Osteocyte (in vitro differentiated cells): ENCODE results near the gene COL1A2. TPM values are rescaled to one million over a fixed set of nuclear protein-coding genes. Genes with fewer than 3 reads are reported as not detected.
A peak's percentile ranks its signal among the peaks of the same experiment; 100 is the strongest.

Experiments used
- DNase-seq: peaks from one replicate; pipeline ENCODE4 v3.0.0; 2021; ENCODE audit warnings: mixed read lengths; ENCODE audit not compliant: unreplicated experiment; ENCODE audit errors: extremely low spot score
- H3K27ac Mint-ChIP-seq: one replicate; pipeline ENCODE4 v1.8.0; 2021; ENCODE audit warnings: mild to moderate bottlenecking, mixed read lengths; ENCODE audit not compliant: unreplicated experiment
- H3K27me3 Mint-ChIP-seq: one replicate; pipeline ENCODE4 v1.8.0; 2021; ENCODE audit warnings: mixed read lengths; ENCODE audit not compliant: unreplicated experiment
- H3K36me3 Mint-ChIP-seq: one replicate; pipeline ENCODE4 v1.8.0; 2021; ENCODE audit warnings: mixed read lengths; ENCODE audit not compliant: unreplicated experiment
- H3K4me1 Mint-ChIP-seq: one replicate; pipeline ENCODE4 v1.8.0; 2021; ENCODE audit warnings: mixed read lengths; ENCODE audit not compliant: unreplicated experiment
- H3K4me3 Mint-ChIP-seq: one replicate; pipeline ENCODE4 v1.8.0; 2021; ENCODE audit warnings: mild to moderate bottlenecking, moderate library complexity, mixed read lengths; ENCODE audit not compliant: unreplicated experiment
- H3K9me3 Mint-ChIP-seq: one replicate; pipeline ENCODE4 v1.8.0; 2021; ENCODE audit warnings: mixed read lengths; ENCODE audit not compliant: unreplicated experiment
- total RNA-seq: library from RNA; stranded (reverse); gene quantifications from 2 replicates; pipeline ENCODE4 v1.2.1, GENCODE V29; 2021
- TF ChIP-seq, protein P1 (sequence below): fragments of 200-600 bp; sonication (generic); IDR thresholded peaks from 2 replicates; pipeline ENCODE4 v1.5.0; 2021; ENCODE audit warnings: antibody characterized with exemption, mild to moderate bottlenecking, moderate library complexity

COL1A2 gene
- total RNA-seq, 1 donor from 2014 or later = 7,492 TPM

DNA sequence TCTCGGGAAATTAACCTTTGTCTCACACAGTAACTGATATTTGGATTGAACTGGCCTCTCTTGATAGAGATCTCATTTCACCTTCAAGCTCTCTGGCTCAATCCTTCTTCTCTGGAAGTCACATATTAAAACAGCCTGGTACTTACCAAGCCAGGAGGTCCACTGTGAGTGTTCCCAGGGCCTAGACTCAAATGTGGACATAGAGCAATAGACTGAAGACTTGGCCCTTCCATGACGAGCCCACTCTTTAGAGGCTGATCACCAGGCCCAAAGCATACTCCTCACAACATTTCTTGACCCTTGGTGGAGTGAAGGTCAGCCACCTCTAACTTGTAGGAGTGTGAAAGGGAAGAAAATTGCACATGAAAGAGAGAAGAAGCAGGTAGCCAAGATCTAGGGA, 38.5 kb downstream of the COL1A2 start:
- Mint-ChIP-seq H3K27ac (peak overlapping the region; percentile 69), H3K27me3 (no peaks in the 10 kb centered on the region), H3K9me3 (no peaks in the 10 kb centered on the region), H3K36me3 (peaks cover 25% of the 10 kb centered on the region), H3K4me3 (no peak overlapping the region), H3K4me1 (peaks cover 9% of the 10 kb centered on the region)
- TF ChIP-seq, protein P1, sequence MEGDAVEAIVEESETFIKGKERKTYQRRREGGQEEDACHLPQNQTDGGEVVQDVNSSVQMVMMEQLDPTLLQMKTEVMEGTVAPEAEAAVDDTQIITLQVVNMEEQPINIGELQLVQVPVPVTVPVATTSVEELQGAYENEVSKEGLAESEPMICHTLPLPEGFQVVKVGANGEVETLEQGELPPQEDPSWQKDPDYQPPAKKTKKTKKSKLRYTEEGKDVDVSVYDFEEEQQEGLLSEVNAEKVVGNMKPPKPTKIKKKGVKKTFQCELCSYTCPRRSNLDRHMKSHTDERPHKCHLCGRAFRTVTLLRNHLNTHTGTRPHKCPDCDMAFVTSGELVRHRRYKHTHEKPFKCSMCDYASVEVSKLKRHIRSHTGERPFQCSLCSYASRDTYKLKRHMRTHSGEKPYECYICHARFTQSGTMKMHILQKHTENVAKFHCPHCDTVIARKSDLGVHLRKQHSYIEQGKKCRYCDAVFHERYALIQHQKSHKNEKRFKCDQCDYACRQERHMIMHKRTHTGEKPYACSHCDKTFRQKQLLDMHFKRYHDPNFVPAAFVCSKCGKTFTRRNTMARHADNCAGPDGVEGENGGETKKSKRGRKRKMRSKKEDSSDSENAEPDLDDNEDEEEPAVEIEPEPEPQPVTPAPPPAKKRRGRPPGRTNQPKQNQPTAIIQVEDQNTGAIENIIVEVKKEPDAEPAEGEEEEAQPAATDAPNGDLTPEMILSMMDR = no peak
- no peak for DNase-seq

DNA sequence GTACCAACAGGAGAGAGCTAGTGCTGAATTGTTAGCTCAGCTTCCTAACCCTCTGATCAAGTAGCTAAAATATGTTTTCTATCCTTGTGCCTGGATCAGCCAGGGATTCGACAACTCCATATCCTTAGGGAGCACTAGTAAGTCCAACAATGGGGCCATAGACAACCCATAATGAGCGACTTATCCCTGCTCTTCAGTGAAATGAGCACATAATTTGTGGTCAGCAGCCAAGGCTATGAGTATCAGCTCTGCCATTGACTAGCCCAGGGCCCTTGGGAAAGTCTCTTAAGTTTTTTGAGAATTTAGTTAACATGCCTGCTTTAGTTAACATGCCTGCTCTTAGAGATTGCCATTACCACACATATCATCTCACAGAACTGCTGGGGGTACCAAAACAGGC, 39.3 kb downstream of the COL1A2 start:
- Mint-ChIP-seq H3K36me3 (peaks cover 17% of the 10 kb centered on the region), H3K4me1 (peaks cover 9% of the 10 kb centered on the region), H3K27ac (peak overlapping the region; percentile 69), H3K27me3 (no peaks in the 10 kb centered on the region), H3K9me3 (no peaks in the 10 kb centered on the region), H3K4me3 (no peak overlapping the region)
- TF ChIP-seq, protein P1 = no peak
- no peak for DNase-seq

DNA sequence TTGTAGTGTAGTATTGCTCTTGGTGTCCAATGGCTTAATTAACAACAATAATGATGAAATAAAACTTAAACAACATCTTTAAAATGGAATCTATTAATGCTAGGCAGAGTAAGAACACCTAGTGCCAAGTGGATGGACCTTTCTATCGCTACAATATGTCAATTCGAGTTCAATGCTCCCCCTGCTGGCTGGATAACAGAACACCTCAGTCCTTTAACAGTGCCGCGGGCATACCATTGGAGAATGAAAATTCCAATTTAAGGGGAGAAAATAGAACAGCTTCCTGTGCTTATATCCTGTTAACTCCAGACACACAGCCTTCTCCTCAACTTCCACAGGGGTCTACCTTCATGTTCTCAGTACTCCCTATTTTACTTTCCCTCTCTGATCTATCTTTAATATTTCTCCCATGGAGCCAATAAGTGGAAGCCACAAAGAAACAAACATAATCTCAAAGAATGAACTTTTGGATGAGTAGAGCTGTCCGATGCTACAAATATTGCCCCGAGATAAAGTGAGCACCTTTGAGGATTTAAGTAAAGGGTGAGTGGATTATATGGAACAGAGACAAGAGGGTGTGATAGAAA, 41.4 kb downstream of the COL1A2 start:
- H3K27me3 Mint-ChIP-seq = no peaks in the 10 kb centered on the region
- H3K27ac Mint-ChIP-seq = no peak overlapping the region
- TF ChIP-seq, protein P1 = peak; percentile 91
- H3K36me3 Mint-ChIP-seq = no peaks in the 10 kb centered on the region
- H3K4me1 Mint-ChIP-seq = peaks cover 11% of the 10 kb centered on the region
- H3K4me3 Mint-ChIP-seq = no peak overlapping the region
- DNase-seq = peak; percentile 89
- no peaks in the 10 kb centered on the region for H3K9me3 Mint-ChIP-seq

DNA sequence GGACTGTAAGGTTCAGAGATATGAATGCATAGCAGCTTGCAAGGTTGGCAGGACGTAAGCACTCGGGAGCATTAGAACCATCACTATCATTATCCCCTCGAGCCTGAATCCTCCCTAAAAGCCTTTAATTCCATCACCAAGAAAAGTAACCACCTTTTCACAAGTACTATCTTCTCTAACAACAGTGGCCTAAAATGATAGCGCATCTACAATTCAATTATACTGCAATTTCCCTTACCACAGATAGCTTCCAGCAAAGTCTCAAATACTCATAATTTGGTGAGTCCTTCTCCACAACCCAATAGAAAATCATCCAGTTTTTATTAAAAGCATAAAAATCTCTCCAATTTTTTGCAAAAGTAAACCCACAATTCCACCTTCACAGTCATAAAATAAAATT, 42.0 kb downstream of the COL1A2 start:
- Mint-ChIP-seq H3K36me3 (no peaks in the 10 kb centered on the region), H3K4me1 (peaks cover 11% of the 10 kb centered on the region), H3K4me3 (no peak overlapping the region), H3K27ac (no peak overlapping the region), H3K27me3 (no peaks in the 10 kb centered on the region), H3K9me3 (no peaks in the 10 kb centered on the region)
- TF ChIP-seq, protein P1 = no peak
- no peak for DNase-seq

GRCh38 chr7:94439893-94440381, 45.2 kb downstream of the COL1A2 start:
- Mint-ChIP-seq H3K36me3 (no peaks in the 10 kb centered on the region), H3K9me3 (no peaks in the 10 kb centered on the region), H3K27ac (no peak overlapping the region), H3K4me1 (peaks cover 11% of the 10 kb centered on the region), H3K27me3 (peaks cover 6% of the 10 kb centered on the region), H3K4me3 (no peak overlapping the region)
- TF ChIP-seq, protein P1 = no peak
- DNase-seq = no peak
